NT2/D1 (cell line): Measurements from ENCODE around the gene OR51Q1.

Source experiments
- SUZ12 ChIP-seq: IDR thresholded peaks from 2 replicates; pipeline ENCODE4 v1.6.1; 2011; ENCODE audit not compliant: insufficient read length, insufficient read depth; ENCODE audit errors: extremely low read depth
- YY1 ChIP-seq: IDR thresholded peaks from 2 replicates; pipeline ENCODE4 v1.6.1; 2011; ENCODE audit not compliant: insufficient read length, insufficient read depth

- no peak for TF ChIP-seq YY1
- no peak for TF ChIP-seq SUZ12
Observed at GRCh38 chr11:5398936-5399335, 23.0 kb upstream of the OR51Q1 start.
